Lower leg skin (tissue), 4 donors: ENCODE measurements around the gene VSIG10. TPM values are rescaled to one million over a fixed set of nuclear protein-coding genes. Genes with fewer than 3 reads are reported as not detected.

Experiments used
- DNase-seq, 2 donors: peaks; one replicate each; pipeline ENCODE4 v3.0.0-alpha.2; 2019; ENCODE audit warnings: low spot score in 2 of 2
- H3K4me3 ChIP-seq: fragments of 200-600 bp; sonication (generic); 2 replicates; pipeline ENCODE4 v1.5.1; 2017; ENCODE audit warnings: mild to moderate bottlenecking, low read depth; ENCODE audit not compliant: poor library complexity, severe bottlenecking
- CTCF ChIP-seq, 3 donors: fragments of 450-650 bp; IDR thresholded peaks; one replicate each; pipeline ENCODE4 v1.5.1; 2016; ENCODE audit warnings: antibody characterized with exemption in 3 of 3, mild to moderate bottlenecking in 3 of 3, moderate library complexity in 2 of 3
- POLR2A ChIP-seq, 2 donors: fragments of 450-650 bp; IDR thresholded peaks; one replicate each; pipeline ENCODE4 v1.6.1; 2016 to 2017; ENCODE audit warnings: antibody characterized with exemption in 2 of 2, mild to moderate bottlenecking in 1 of 2, moderate library complexity in 1 of 2
- WGBS, 2 donors: methylation state at CpG; one replicate each; pipeline ENCODE4 v1.1.5; 2018; 5-methylcytosine and 5-hydroxymethylcytosine counted together
- intact Hi-C: fragments of 100-400 bp; cut with DNase I; formaldehyde crosslinking; loops from one replicate; pipeline ENCODE4 v1.15.0; 2023; ENCODE audit warnings: low total_unique reads
- total RNA-seq, 4 donors: library from RNA; depleted of rRNA; stranded (reverse); fragments of >200 nt; gene quantifications; one replicate each; pipeline ENCODE4 v1.1.0, GENCODE V29; 2016

VSIG10 gene
- total RNA-seq, 4 donors from 2014 or later: 17.1 to 40.1 (median 29.4) TPM

- no peak for DNase-seq
- H3K4me3 ChIP-seq: no peak overlapping the region
- TF ChIP-seq CTCF (IDR thresholded peaks at IDR 0.05) (no peak), POLR2A (IDR thresholded peaks at IDR 0.05) (no peak)
- WGBS, 2 donors: 73% methylated on average over 1 of the region's 1 CpG
- intact Hi-C loops: no loop called here
Measured at GRCh38 chr12:118065380-118065779, 38.4 kb downstream of the VSIG10 start.

- intact Hi-C loops: no loop called here
- TF ChIP-seq CTCF (IDR thresholded peaks at IDR 0.05) (no peak), POLR2A (IDR thresholded peaks at IDR 0.05) (no peak)
- H3K4me3 ChIP-seq: no peak overlapping the region
- WGBS, 2 donors: 35 to 55% methylated on average over 2 of the region's 2 CpGs
- DNase-seq: no peak
Measured at GRCh38 chr12:118064608-118065007, 39.2 kb downstream of the VSIG10 start.

GRCh38 chr12:118063576-118064391 is 40.0 kb downstream of the VSIG10 start:
- DNase-seq: no peak
- no peak overlapping the region for H3K4me3 ChIP-seq
- no peak for TF ChIP-seq POLR2A (IDR thresholded peaks at IDR 0.05)
- no peak for TF ChIP-seq CTCF (IDR thresholded peaks at IDR 0.05)
- intact Hi-C loops: no loop called here
- WGBS, 2 donors: 67 to 70% methylated on average over 4 of the region's 4 CpGs

GRCh38 chr12:118061873-118062843 is 41.7 kb downstream of the VSIG10 start:
- DNase-seq: peak; percentile 29 to 88
- TF ChIP-seq POLR2A (IDR thresholded peaks at IDR 0.05) (no peak), CTCF (IDR thresholded peaks at IDR 0.05) (no peak)
- intact Hi-C loops: no loop called here
- 3 to 5% methylated on average over 43 to 44 of the region's 44 CpGs for WGBS, 2 donors
- peak overlapping the region; percentile 51 for H3K4me3 ChIP-seq

GRCh38 chr12:118061011-118061872 is 42.6 kb downstream of the VSIG10 start, which contains the start of gene WSB2:
TSS of gene WSB2 (minus strand) at chr12:118061179. CDS start at chr12:118061048, 131 bp downstream.
- peak within 1 kb of the TSS; percentile 51 for H3K4me3 ChIP-seq
- DNase-seq: peak; percentile 72 to 95
- 2% methylated on average over 39 to 48 of the region's 76 CpGs for WGBS, 2 donors
- intact Hi-C loops: no loop called here
- TF ChIP-seq CTCF (IDR thresholded peaks at IDR 0.05) (no peak), POLR2A (IDR thresholded peaks at IDR 0.05) (no peak)
